HG03280 (cell line): ENCODE data around the gene COL4A6.
"Not testable (repeated sequence)": the region's sequence is repeated elsewhere in the genome, so short reads cannot be mapped to it uniquely, and the experiment has no call there.

Experiments
- ATAC-seq: cut with Tn5 transposase; IDR thresholded peaks from one replicate; pipeline ENCODE4 v1.9.1; 2021; ENCODE audit warnings: mild to moderate bottlenecking, moderate library complexity; ENCODE audit not compliant: unreplicated experiment

COL4A6 gene

DNA sequence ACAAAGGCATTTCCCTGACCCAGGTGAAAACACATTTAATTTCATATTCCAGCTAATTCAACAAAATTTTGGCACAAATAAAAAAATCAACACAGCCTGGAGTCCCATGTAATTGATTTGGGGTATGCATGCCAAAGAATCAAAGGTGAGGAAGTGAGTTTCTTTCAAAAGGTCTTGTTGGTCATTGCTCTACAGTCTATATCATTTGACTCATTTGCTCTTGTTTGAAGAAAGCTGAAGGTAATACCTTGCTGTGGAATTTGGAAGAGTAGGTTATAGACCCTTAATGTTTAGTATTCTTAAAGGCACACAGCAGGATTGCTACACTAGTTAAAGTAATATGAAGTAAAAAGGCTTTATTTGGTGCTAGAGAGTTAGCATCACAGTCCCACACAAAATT is 25.4 kb downstream of the COL4A6 start:
- ATAC-seq: no peak

DNA sequence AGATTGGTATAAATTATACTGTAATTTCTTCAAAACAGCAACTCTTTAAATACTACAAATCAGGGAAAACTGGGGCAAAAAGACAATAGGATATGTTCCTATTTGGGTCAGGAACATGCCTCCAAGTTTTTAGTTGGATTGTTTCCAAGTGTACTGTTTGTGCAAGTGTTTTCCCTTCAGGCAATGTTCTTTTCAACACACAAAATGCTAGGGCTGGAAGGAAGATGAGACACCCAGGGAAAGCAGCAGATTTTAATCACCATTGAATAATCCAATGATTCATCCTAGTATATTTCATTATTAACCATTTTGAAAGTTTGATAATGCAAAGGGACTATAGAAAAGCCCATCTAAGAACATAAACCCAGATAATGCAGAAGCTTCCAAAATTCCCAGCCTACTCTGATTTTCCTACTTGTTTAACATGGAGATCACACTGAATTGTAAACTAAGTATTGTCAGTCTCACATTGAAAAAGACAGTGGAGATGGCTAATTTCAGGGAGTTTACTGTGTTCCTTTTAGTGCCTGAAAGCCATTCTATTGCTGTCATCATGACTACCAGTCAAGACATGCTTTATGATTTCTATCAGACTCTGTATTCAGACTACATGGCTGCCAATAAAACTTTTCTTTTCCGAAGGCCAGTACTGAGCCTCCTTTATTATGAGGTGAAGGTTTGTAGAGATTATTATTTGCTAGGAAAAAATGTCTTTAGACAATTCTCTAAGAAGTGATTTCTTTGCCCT is 38.6 kb downstream of the COL4A6 start:
- ATAC-seq: no peak

DNA sequence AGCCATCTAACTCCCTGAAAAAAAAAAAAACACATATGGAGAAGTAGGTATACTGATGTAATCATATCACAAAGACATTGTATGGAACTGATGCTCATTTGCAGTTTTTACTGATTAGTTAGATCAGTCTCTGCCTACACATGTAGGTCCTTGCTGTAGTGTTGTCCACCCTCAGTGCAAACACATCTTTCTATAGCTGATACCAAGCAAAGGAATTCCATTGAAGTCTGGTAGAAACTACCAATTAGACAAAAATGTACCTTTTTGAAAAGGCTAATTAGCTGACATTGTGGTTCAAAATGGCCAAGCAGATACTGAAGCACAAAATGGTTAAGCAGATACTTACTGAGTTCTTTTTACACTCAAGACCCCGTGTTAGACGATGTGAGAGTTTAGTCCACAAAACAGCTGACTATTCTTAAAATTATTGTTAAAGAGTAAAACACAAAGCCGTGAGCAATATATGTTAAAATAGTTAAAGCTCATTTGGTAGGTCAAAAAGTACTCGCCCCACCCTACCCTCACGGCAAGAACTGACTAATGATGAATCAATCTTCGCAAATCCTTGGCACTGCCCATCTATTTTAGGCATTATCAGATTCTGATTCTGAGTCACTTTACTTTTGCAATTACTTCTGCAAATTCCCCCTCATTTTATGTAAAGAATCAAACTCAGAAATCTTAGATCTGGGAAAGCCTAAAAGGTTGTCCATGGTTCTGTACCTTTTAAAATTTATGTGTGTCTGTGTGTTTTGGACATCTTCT is 40.4 kb downstream of the COL4A6 start:
- no peak for ATAC-seq

DNA sequence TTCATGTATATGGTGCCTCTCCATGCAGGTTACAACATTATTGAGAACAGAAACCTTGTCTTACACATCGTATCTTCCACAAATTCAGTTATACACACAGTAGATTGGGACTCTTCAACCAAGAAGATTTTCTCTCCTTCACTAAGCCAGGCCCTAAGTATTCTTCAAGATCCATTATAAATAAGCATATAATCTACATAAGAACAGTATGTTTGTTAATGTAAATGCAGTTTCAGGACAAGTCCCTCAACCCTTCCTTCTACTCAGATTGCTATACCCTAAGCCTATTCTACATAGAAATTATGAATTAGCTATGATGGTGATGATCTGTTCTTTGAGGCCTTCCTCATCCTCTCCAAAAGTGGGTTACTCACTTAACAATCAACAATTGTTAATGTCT is 41.2 kb downstream of the COL4A6 start:
- ATAC-seq: no peak

DNA sequence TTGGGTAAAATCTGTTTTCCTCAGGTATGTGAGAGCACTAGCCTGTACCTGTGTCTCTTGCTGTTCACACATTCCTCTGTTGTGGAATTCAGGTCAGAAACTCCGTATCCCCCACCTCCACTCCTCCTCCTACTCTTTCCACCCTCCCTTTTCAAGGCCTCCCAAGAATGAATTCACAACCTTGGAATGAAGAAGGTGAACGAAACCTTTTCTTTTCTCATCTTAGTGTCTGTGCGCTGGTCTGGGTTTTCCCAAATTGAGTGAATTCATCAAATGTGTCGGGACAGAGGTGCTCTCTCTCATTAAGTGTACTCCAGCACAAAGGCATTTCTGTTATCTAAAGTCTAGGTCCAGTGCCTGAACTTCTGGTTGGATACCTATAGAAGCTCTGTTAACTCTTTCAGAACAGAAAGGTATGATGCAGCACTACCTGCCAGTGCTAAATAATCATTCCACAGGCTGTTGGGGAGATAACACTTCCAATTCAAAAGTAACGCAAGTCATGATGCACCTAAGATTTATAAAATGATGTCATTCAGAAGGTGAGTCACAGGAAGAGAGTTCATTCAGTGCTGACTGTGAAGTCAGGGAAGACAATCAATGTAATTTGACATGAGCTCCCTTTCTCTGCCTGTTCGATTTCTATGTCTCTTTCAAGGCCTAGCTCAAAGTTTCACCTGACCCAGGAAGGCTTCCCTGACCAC is 41.9 kb downstream of the COL4A6 start:
- ATAC-seq: no peak

DNA sequence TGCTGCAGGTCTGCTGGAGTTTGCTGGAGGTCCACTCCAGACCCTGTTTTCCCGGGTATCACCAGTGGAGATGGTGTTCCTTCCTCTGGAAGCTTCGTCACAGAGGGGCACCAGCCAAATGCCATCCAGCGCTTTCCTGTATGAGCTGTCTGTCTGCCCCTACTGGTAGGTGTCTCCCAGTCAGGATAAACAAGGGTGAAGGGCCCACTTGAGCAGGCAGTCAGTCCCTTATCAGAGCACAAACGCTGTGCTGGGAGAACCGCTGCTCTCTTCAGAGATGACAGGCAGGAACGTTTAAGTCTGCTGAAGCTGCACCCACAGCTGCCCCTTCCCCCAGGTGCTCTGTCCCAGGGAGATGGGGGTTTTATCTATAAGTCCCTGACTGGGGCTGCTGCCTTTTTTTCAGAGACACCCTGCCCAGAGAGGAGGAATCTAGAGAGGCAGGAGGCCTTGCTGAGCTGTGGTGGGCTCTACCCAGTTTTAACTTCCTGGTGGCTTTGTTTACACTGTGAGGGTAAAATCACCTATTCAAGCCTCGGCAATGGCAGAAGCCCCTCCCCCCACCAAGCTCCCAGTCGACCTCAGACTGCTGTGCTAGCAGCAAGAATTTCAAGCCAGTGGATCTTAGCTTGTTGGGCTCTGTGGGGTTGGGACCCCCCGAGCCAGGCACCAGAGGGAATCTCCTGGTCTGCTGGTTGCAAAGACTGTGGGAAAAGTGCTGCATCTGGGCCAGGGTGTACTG is 47.1 kb downstream of the COL4A6 start:
- not testable (repeated sequence) for ATAC-seq

DNA sequence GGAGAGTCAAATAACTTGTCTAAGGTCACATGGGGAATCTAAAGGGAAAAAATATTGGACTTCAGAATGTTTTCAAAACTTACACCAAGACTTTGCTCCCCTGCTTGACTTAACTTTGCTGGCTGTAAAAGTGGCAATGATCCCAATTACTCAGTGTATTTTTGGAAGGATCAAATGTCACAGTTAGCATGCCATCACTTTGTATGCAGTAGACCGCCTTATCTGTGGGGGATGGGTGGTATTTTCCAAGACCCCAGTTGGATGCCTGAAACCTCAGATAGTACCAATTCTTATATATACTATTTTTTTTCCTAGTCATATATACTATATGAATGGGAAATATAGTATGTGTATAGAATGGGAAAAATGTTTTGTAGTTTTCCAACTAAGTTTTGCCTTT is 53.4 kb downstream of the COL4A6 start:
- no peak for ATAC-seq

DNA sequence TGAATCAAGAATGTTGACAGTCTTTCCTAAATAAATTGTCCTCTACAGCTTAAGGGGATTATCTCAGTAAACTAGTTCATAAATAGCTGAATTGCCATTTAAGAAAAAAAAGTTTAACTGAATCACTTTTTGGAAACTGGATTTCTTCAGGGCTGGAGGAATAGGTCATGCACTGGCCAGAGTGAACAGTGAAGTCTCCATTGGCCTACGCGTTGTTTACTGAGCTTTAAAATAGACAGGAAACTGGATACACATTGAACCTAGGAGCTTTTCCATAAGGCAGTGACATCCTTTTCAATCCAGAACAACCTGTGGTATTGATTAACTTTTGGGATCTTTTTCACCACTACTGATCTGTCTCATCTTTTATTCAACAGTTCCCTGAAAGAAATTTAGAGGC is 58.0 kb downstream of the COL4A6 start:
- no peak for ATAC-seq

DNA sequence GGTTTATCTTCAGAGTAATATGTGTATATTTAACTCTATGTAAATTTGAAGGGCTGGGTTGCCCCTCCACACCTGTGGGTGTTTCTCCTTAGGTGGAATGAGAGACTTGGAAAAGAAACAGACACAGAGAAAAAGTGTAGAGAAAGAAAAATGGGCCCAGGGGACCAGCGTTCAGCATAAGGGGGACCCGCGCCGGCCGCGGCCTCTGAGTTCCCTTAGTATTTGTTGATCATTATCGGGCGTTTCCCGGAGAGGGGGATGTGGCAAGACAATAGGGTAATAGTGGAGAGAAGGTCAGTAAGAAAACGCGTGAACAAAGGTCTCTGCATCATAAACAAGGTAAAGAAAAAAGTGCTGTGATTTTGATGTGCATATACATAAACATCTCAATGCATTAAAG is 61.4 kb downstream of the COL4A6 start:
- not testable (repeated sequence) for ATAC-seq

DNA sequence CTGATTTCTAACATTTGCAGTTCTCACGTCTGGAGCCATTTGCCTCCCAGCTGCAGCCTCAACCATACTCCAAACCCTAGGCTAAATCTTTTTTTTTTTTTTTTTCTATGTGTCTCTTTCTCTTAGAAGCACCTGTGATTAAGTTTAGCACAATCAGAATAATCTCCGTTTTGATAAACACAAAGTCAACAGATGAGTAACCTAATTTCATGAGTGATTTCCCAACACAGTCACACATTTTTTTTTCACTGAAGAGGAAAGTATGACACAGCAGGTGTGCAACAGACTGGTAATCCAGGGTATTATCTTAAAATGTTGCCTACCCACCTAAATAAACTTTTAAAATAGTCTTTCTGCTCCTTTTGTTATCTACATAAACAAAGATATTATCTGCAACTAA is 62.6 kb downstream of the COL4A6 start:
- ATAC-seq: not testable (repeated sequence)

DNA sequence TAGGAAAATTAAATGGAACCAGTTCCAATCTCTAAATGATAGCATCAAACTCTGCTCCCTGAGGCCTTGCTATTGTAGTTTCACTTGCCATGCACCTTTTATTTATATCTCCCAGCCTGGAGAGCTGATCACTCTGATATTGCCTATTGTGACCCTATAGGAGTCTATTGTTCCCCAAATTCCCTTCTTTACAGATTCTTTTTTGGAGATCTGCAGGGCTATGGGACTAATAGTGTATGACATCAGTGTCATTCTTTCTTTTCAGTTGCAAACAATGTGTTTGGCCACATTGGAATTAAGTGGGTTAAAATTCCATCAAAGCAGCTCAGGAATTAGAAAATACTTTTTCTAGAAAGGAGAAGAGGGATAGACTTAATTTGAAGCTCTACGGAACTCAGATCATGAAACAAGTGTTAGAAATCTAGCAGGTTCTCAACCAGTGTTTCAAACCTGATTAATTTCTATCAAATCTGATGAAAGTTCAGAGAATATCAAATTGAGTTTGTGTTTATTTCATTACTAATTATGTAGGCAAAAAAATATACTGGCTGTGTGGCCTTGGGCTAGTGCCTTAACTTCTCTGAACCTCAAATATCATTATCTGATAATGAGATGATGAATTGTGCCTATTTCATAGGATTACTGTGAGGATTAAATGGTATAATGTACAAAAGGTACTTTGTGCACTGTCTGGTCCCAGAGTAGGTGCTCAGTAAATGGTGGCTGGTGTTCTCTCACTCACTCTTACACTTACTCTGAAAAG is 71.4 kb downstream of the COL4A6 start:
- ATAC-seq: no peak

DNA sequence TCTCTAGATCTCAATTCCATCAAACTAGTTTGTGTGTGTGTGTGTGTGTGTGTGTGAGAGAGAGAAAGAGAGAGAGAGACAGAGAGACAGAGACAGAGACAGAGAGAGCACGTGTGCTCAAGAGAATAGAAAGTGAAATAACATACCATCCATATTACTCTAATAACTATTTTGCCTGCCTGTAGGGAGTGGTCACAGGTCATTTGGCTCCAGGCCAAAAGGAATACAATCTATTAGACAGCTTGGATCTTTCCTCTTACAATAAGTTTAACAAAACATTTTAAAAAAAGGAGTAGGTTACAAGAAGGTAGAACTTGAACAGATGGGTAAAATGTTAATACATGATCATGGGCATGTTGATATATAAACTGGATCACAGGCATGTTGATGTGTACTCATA is 76.2 kb downstream of the COL4A6 start:
- ATAC-seq: no peak

DNA sequence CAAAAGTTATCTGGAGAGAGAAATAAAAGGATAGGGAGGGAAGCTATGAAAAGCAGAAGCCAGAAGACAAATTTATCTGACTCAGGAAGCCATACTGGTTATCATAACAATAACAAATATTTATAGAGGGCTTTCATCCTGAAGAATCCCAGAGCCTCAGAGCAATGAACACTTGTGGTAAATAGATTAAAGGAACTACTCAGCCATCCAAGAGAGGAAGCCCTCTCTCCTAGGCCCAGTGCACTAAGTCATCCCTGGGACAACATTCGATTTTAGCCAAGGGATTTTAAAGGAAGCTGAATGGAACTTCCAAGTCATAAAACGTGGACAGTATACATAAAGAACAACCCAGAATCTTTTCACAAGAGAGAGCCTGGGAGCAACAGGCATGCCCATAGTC is 76.9 kb downstream of the COL4A6 start:
- ATAC-seq: no peak

DNA sequence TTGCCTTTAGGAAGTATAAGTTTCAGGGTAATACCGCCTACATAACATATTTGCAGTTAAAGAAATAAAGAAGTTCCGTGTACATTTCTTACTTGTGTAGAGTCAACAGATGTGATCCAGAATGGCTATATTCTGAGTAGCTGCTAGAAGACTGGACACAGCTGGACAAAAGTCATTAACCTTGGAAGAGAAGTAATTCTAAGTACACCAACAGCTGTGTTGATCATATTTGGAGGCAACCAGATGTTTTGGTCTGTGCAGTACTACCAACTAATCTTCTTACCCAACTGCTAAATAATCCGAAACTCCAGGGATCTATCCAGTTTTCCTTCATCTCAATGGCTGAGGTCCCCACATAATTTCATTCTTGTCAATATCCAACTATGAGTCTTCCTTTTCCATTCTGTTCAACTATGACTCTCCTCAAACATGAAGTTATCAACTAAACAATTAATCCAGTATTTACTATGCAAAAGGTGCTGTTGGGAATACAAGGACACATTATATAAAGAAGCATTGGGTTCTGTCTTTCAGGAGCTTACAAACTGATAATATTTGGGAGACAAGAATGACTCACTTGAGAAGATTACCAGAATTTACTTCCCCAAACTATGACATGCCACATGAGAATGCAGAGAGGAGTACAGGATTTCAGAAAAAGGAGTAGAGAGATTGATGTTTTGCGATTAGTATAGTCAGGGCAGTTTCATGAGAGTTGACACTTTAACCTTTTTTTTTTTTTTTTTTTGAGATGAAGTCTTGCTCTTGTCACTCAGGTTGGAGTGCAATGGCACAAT is 78.2 kb downstream of the COL4A6 start:
- ATAC-seq: no peak

DNA sequence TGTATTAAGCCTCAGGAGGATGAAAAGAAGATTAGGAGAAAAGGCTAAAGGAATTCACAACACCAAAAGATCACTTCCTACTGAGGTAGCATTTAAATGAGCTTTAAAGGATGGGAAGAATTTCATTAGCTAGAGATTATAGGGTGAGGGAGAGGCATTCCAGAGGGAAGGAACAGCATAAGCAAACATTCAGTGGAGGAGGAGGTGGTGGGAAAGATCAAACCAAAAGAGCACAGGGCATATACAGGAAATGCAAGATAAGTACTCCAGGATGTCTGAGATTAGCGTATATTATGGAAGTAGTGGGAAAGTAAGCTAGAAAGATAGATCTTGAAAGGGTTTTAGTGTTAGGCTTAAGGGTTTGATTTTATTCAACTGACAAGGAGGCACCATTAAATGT is 84.8 kb downstream of the COL4A6 start:
- ATAC-seq: no peak

DNA sequence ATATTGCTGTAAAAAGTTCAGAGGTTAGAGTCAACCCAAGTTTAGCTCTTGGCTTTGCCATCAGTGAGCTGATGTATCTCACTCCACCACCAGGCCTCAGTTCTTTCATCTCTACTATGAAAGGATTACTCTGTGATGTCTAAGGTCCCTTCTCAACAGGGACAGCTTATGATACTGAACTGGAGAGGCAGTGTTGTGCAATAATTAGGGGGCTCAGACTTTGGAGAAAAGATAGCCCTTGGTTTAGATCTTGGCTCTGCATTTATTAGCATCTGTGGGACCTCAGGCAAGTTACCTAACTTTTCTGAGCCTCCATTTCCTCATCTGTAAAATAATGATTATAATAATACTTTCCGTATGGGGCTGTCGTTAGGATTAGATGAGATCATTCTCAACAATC is 89.0 kb downstream of the COL4A6 start:
- no peak for ATAC-seq

DNA sequence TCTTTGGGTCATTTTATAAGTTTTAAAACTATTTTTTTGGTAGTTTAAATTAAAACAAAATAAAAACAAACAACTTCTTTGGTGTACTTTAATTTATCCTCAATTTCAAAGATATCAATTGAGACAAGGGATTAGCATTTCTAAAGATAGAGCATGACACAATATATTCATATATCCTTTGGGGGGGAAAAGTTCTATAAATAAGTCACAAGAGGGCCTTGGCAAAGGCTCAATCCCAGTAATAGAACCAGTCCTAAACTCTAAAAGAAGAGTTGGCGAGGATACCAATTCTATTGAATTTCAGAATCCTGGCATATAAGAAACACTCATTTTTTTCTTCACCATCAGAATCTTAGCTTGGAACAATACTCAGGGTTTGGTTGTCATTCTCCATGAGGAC is 89.7 kb downstream of the COL4A6 start:
- ATAC-seq: no peak

DNA sequence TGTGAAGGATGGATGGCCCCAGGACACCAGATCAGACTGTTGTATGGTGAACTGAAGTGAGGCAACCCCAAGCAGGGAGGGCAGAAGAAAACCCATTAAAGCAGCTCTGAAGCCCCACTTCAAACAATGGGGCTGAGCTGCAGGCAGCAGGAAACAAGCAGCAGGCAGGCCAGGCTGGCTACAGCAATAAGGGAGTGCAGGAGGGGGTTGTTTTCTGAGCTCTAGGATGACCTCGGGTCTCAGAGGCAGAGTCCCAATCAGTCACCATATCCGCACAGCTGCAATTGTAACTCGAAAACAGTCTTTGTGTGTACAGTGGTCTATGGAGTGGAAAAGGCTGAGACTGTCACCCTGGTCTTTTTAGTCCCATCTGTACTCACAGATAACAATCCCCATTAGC is 90.4 kb downstream of the COL4A6 start:
- no peak for ATAC-seq

DNA sequence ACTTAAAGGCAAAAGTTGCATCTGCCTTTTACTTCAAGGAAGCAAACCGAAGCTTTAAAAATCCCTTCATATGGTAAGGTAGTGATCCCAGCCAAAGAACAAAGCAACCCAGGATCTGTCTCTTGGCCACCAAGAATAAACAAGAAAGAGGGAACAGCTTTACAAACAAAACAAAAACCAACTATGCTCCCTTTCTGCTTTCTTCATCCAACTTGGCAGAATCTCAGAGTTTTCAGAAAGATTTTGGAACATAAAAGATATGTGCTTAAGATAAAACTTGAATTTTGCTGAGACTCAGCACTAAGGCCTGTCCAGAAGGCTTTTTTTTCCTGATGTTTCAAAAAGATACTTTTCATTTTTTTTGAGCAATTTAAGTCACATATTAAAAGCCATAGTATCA is 94.0 kb downstream of the COL4A6 start:
- no peak for ATAC-seq

DNA sequence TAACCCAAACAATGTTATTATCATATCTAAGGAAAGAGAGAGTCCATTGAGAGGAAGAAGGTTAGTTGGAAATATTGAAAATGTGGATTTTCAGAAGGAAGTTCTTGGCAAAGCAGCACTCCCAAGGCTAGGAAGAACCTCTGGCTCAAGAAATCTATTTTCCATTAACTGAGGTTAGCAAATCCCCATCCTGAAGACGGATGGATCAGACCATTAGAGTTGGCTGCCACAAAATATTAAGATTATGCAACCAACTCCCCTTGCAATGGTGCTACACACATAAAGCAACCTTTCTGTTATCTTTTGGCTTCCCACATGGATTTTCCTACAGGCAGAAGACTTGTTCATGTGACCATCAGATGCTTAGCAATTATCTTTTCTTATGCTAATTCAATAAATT is 96.3 kb downstream of the COL4A6 start:
- ATAC-seq: no peak
